B cell (primary cell): ENCODE data around the gene PTPRF. TPM values are rescaled to one million over a fixed set of nuclear protein-coding genes. Genes with fewer than 3 reads are reported as not detected.

Source experiments
- ATAC-seq: fragments of 200-7000 bp; cut with Tn5 transposase; one replicate; pipeline ENCODE4 v1.10.0; 2021; ENCODE audit warnings: low read depth, mild to moderate bottlenecking, moderate number of reproducible peaks, moderate library complexity
- CTCF ChIA-PET: fragments of 350-600 bp; sonication (Branson Sonifier 250); formaldehyde crosslinking; loops from one replicate; lab custom pipeline; 2021; ENCODE audit warnings: antibody characterized with exemption, inconsistent platforms; lab: Charles Lee
- POLR2A ChIA-PET: fragments of 350-600 bp; sonication (Branson Sonifier 250); formaldehyde crosslinking; loops from one replicate; lab custom pipeline; 2021; ENCODE audit warnings: antibody characterized with exemption; lab: Charles Lee
- DNase-seq: peaks from one replicate; pipeline ENCODE4 v3.0.0; 2013
- H2AFZ ChIP-seq: 2 replicates; pipeline ENCODE4 v1.6.1; 2012; ENCODE audit warnings: mild to moderate bottlenecking, low read depth, low read length; ENCODE audit not compliant: insufficient read depth, poor library complexity, severe bottlenecking
- H3K27ac ChIP-seq, 2 donors: 1 replicate in 1 of 2; 2 replicates in 1 of 2; pipeline ENCODE4 v1.5.1; 2012 to 2013; ENCODE audit warnings: low read length in 2 of 2, mild to moderate bottlenecking in 2 of 2, moderate library complexity in 1 of 2
- H3K27me3 ChIP-seq, 4 experiments: fragments of 200-600 bp in 1 of 4; sonication (generic) in 1 of 4; replicated peaks in 1 of 4; 1 replicate in 2 of 4; 2 replicates in 2 of 4; pipeline versions ENCODE4 v1.6.1 to v1.7.0; 2013 to 2016; ENCODE audit warnings: low read length in 3 of 4, mild to moderate bottlenecking in 2 of 4, mixed read lengths in 1 of 4, moderate library complexity in 1 of 4; ENCODE audit not compliant: insufficient read depth in 4 of 4, control insufficient read depth in 3 of 4; ENCODE audit errors: control extremely low read depth in 1 of 4
- H3K36me3 ChIP-seq, 2 experiments: replicated peaks in 1 of 2; 1 replicate in 1 of 2; 2 replicates in 1 of 2; pipeline versions ENCODE4 v1.6.1 to v1.7.1; 2013; ENCODE audit warnings: low read length in 1 of 2; ENCODE audit not compliant: insufficient read depth in 2 of 2, control insufficient read depth in 1 of 2; ENCODE audit errors: control extremely low read depth in 1 of 2, extremely low read depth in 1 of 2
- H3K4me1 ChIP-seq, 2 donors: fragments of 200-600 bp in 1 of 2; sonication (generic) in 1 of 2; 1 replicate in 1 of 2; 2 replicates in 1 of 2; pipeline versions ENCODE4 v1.5.1 to v1.6.1; 2013 to 2017; ENCODE audit warnings: low read length in 2 of 2; ENCODE audit not compliant: control insufficient read depth in 2 of 2, insufficient read depth in 2 of 2
- H3K4me2 ChIP-seq: replicated peaks from 2 replicates; pipeline ENCODE3; 2012; ENCODE audit warnings: mild to moderate bottlenecking, low read depth, low read length; ENCODE audit not compliant: poor library complexity, severe bottlenecking
- H3K4me3 ChIP-seq, 5 experiments: fragments of 200-600 bp in 1 of 5; sonication (generic) in 1 of 5; 1 replicate in 3 of 5; 2 replicates in 2 of 5; pipeline versions ENCODE4 v1.5.1 to v1.7.0; 2011 to 2016; ENCODE audit warnings: low read length in 4 of 5, mild to moderate bottlenecking in 4 of 5, low read depth in 2 of 5, control low read depth in 1 of 5, moderate library complexity in 1 of 5; ENCODE audit not compliant: insufficient read depth in 1 of 5; ENCODE audit errors: control extremely low read depth in 1 of 5, extremely low read depth in 1 of 5
- H3K79me2 ChIP-seq: fragments of 200-600 bp; sonication (generic); one replicate; pipeline ENCODE4 v1.6.0; 2016; ENCODE audit warnings: low read length; ENCODE audit not compliant: control insufficient read depth, insufficient read depth
- H3K9ac ChIP-seq: fragments of 200-600 bp; sonication (generic); 2 replicates; pipeline ENCODE4 v1.6.1; 2017; ENCODE audit warnings: mild to moderate bottlenecking, low read length, moderate library complexity
- H3K9me3 ChIP-seq, 3 donors: one replicate each; pipeline versions ENCODE4 v1.6.1 to v1.7.1; 2013; ENCODE audit warnings: low read length in 2 of 3; ENCODE audit not compliant: control insufficient read depth in 2 of 3, insufficient read depth in 1 of 3; ENCODE audit errors: control extremely low read depth in 1 of 3
- H4K20me1 ChIP-seq: 2 replicates; pipeline ENCODE4 v1.6.0; 2012; ENCODE audit warnings: mild to moderate bottlenecking, low read length; ENCODE audit not compliant: insufficient read depth, control insufficient read depth, poor library complexity, severe bottlenecking
- H3K27ac Mint-ChIP-seq: one replicate; pipeline ENCODE4 v1.8.0; 2021; ENCODE audit warnings: mixed read lengths
- H3K27me3 Mint-ChIP-seq: one replicate; pipeline ENCODE4 v1.8.0; 2021; ENCODE audit warnings: mixed read lengths
- H3K4me1 Mint-ChIP-seq: one replicate; pipeline ENCODE4 v1.8.0; 2021; ENCODE audit warnings: mixed read lengths
- H3K4me3 Mint-ChIP-seq: one replicate; pipeline ENCODE4 v1.8.0; 2021; ENCODE audit warnings: mixed read lengths
- H3K9me3 Mint-ChIP-seq: one replicate; pipeline ENCODE4 v1.8.0; 2022; ENCODE audit warnings: mixed read lengths; ENCODE audit not compliant: insufficient read depth
- CTCF ChIP-seq: fragments of 200-600 bp; IDR thresholded peaks from one replicate; pipeline ENCODE4 v1.8.0; 2022; ENCODE audit warnings: antibody characterized with exemption, mild to moderate bottlenecking
- EZH2 ChIP-seq: IDR thresholded peaks from 2 replicates; pipeline ENCODE4 v1.6.1; 2012; ENCODE audit warnings: borderline replicate concordance, low read depth, mild to moderate bottlenecking, moderate library complexity, low read length; ENCODE audit not compliant: insufficient read depth, poor library complexity, severe bottlenecking
- WGBS: methylation state at CpG from one replicate; pipeline ENCODE4 v1.1.5; 2013; ENCODE audit warnings: missing lambda C conversion rate; ENCODE audit not compliant: insufficient coverage; 5-methylcytosine and 5-hydroxymethylcytosine counted together
- intact Hi-C: fragments of 100-400 bp; cut with micrococcal nuclease; formaldehyde crosslinking; loops from one replicate; pipeline ENCODE4 v1.10.0; 2022
- polyA plus RNA-seq: library from polyadenylated mRNA; depleted of rRNA; stranded (reverse); fragments of >200 nt; gene quantifications from 2 replicates; pipeline ENCODE4 v1.2.3, GENCODE V29; 2012
- total RNA-seq, 2 donors: library from RNA; stranded (reverse); fragments of 120-200 nt in 1 of 2; gene quantifications; 1 replicate in 1 of 2; 2 replicates in 1 of 2; pipeline versions ENCODE4 v1.2.3 to v1.2.4, GENCODE V29; 2013 to 2022

PTPRF gene
- total and polyA plus RNA-seq, 2 donors (not counting 1 experiment from before 2014, with no cell fraction given), result 0.07 to 0.13 TPM

GRCh38 chr1:43584204-43584603, 53.5 kb downstream of the PTPRF start:
- Mint-ChIP-seq H3K4me1 (no peaks in the 10 kb centered on the region), H3K27me3 (no peaks in the 10 kb centered on the region), H3K27ac (no peak overlapping the region), H3K9me3 (no peaks in the 10 kb centered on the region), H3K4me3 (no peak overlapping the region)
- H3K27me3 ChIP-seq, result no peaks in the 10 kb centered on the region
- H3K4me1 ChIP-seq, result no peaks in the 10 kb centered on the region
- H3K27ac ChIP-seq, result no peak overlapping the region
- no peak overlapping the region for H3K4me2 ChIP-seq
- TF ChIP-seq CTCF (no peak), EZH2 (no peak)
- intact Hi-C loops, result no loop called here
- H3K9me3 ChIP-seq, result no peaks in the 10 kb centered on the region
- DNase-seq, result no peak
- ChIA-PET CTCF (no interaction called here), POLR2A (no interaction called here)
- no peaks in the 10 kb centered on the region for H3K79me2 ChIP-seq
- no peaks in the 10 kb centered on the region for H3K36me3 ChIP-seq
- no peak overlapping the region for H3K9ac ChIP-seq
- no peak overlapping the region for H2AFZ ChIP-seq
- no peak for ATAC-seq
- no peaks in the 10 kb centered on the region for H4K20me1 ChIP-seq
- WGBS, result 68% methylated on average over 7 of the region's 8 CpGs
- no peak overlapping the region for H3K4me3 ChIP-seq

- no peaks in the 10 kb centered on the region for H3K4me1 Mint-ChIP-seq
- no peak overlapping the region for H3K27ac Mint-ChIP-seq
Observed at GRCh38 chr1:43585557-43585956, 54.9 kb downstream of the PTPRF start.

More at GRCh38 chr1:43585557-43585956, 54.9 kb downstream of the PTPRF start:
- no peak overlapping the region for H3K9ac ChIP-seq
- no peaks in the 10 kb centered on the region for H3K9me3 ChIP-seq
- ChIA-PET POLR2A (interaction anchor here (0.6 kb wide), 1 partner anchor 1052 kb away, joined by 6 read pairs; no protein-coding TSS in a partner anchor), CTCF (no interaction called here)
- TF ChIP-seq CTCF (no peak), EZH2 (no peak)
- no peaks in the 10 kb centered on the region for H3K27me3 ChIP-seq
- no peak overlapping the region for H3K4me3 Mint-ChIP-seq
- ATAC-seq, result no peak
- no peak overlapping the region for H3K4me3 ChIP-seq
- no peaks in the 10 kb centered on the region for H3K79me2 ChIP-seq
- no peaks in the 10 kb centered on the region for H3K4me1 ChIP-seq
- no peak for DNase-seq
- no peak overlapping the region for H3K4me2 ChIP-seq
- no peaks in the 10 kb centered on the region for H3K36me3 ChIP-seq
- WGBS, result 98% methylated on average over 10 of the region's 10 CpGs
- no peak overlapping the region for H3K27ac ChIP-seq
- H2AFZ ChIP-seq, result no peak overlapping the region
- intact Hi-C loops, result no loop called here
- no peaks in the 10 kb centered on the region for H3K27me3 Mint-ChIP-seq
- no peaks in the 10 kb centered on the region for H4K20me1 ChIP-seq
- H3K9me3 Mint-ChIP-seq, result no peaks in the 10 kb centered on the region
